Measurements from ENCODE around the gene RNASEH2C.
"Not testable (repeated sequence)": the region's sequence is repeated elsewhere in the genome, so short reads cannot be mapped to it uniquely, and the experiment has no call there.

RNASEH2C gene

GRCh38 chr11:65691847-65692246 lies 28.8 kb downstream of the RNASEH2C start:
- H3K27me3 Mint-ChIP-seq (ENCODE audit: low read depth): peaks cover 11% of the 10 kb centered on the region
- not testable (repeated sequence) for H3K4me3 Mint-ChIP-seq; H3K9me3 Mint-ChIP-seq; H3K4me1 Mint-ChIP-seq (ENCODE audit: low read depth); H3K36me3 Mint-ChIP-seq (ENCODE audit: low read depth); H3K27ac Mint-ChIP-seq

GRCh38 chr11:65685981-65686380 lies 34.6 kb downstream of the RNASEH2C start:
- Mint-ChIP-seq H3K4me1 (ENCODE audit: low read depth) (no peaks in the 10 kb centered on the region), H3K36me3 (ENCODE audit: low read depth) (no peaks in the 10 kb centered on the region)

GRCh38 chr11:65683480-65683879 lies 37.1 kb downstream of the RNASEH2C start:
- peaks cover 20% of the 10 kb centered on the region for H3K27me3 Mint-ChIP-seq (ENCODE audit: low read depth)
- H3K36me3 Mint-ChIP-seq (ENCODE audit: low read depth); H3K27ac Mint-ChIP-seq; H3K4me1 Mint-ChIP-seq (ENCODE audit: low read depth); H3K9me3 Mint-ChIP-seq; H3K4me3 Mint-ChIP-seq: not testable (repeated sequence)

More at GRCh38 chr11:65685981-65686380, 34.6 kb downstream of the RNASEH2C start:
- Mint-ChIP-seq H3K4me3 (no peak overlapping the region), H3K9me3 (no peaks in the 10 kb centered on the region), H3K27ac (no peak overlapping the region), H3K27me3 (ENCODE audit: low read depth) (peaks cover 23% of the 10 kb centered on the region)

GRCh38 chr11:65680192-65680743 lies 40.3 kb downstream of the RNASEH2C start:
- H3K9me3 Mint-ChIP-seq: no peaks in the 10 kb centered on the region
- peaks cover 2% of the 10 kb centered on the region for H3K4me1 Mint-ChIP-seq (ENCODE audit: low read depth)
- no peak overlapping the region for H3K4me3 Mint-ChIP-seq
- no peaks in the 10 kb centered on the region for H3K36me3 Mint-ChIP-seq (ENCODE audit: low read depth)
- H3K27me3 Mint-ChIP-seq (ENCODE audit: low read depth): peaks cover 20% of the 10 kb centered on the region
- H3K27ac Mint-ChIP-seq: no peak overlapping the region

- Mint-ChIP-seq H3K27me3 (ENCODE audit: low read depth) (no peaks in the 10 kb centered on the region), H3K36me3 (ENCODE audit: low read depth) (no peaks in the 10 kb centered on the region), H3K4me1 (ENCODE audit: low read depth) (no peaks in the 10 kb centered on the region), H3K4me3 (no peak overlapping the region), H3K27ac (no peak overlapping the region), H3K9me3 (no peaks in the 10 kb centered on the region)
Observed at GRCh38 chr11:65672982-65673381, 47.6 kb downstream of the RNASEH2C start.

GRCh38 chr11:65672180-65672860 lies 48.3 kb downstream of the RNASEH2C start:
- Mint-ChIP-seq H3K36me3 (ENCODE audit: low read depth) (no peaks in the 10 kb centered on the region), H3K27ac (no peak overlapping the region), H3K4me3 (no peak overlapping the region), H3K4me1 (ENCODE audit: low read depth) (no peaks in the 10 kb centered on the region), H3K27me3 (ENCODE audit: low read depth) (no peaks in the 10 kb centered on the region), H3K9me3 (no peaks in the 10 kb centered on the region)
